Measurements from ENCODE around the gene NHERF1. TPM values are rescaled to one million over a fixed set of nuclear protein-coding genes. Genes with fewer than 3 reads are reported as not detected.

NHERF1 gene
- total RNA-seq, 1 experiment from 2014 or later = 43.2 TPM

DNA sequence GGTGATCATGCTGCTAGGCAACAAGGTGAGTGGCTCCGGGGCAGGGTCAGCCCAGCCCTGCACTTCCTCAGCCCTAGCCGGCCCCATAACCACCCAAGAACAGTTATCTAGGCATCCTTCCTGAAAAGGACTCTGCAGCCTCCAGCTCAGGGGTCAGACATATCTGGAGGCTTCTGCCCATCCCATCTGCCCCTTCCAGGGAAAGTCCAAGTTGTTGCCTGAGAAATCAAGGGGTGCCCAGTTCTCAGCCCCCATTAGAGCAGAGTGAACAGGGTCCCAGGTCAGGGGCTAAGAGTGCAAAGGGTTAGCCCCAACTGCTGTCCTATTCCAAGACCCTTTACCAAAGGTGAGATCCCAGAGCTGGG is 4.1 kb upstream of the NHERF1 start:
- DNase-seq (ENCODE audit: low read depth, low spot score) = no peak
- in situ Hi-C loops (cut with HindIII; ENCODE audit: low pct_unique_long_range_greater_than_20kb, low sequenced_read_pairs) = no loop called here

DNA sequence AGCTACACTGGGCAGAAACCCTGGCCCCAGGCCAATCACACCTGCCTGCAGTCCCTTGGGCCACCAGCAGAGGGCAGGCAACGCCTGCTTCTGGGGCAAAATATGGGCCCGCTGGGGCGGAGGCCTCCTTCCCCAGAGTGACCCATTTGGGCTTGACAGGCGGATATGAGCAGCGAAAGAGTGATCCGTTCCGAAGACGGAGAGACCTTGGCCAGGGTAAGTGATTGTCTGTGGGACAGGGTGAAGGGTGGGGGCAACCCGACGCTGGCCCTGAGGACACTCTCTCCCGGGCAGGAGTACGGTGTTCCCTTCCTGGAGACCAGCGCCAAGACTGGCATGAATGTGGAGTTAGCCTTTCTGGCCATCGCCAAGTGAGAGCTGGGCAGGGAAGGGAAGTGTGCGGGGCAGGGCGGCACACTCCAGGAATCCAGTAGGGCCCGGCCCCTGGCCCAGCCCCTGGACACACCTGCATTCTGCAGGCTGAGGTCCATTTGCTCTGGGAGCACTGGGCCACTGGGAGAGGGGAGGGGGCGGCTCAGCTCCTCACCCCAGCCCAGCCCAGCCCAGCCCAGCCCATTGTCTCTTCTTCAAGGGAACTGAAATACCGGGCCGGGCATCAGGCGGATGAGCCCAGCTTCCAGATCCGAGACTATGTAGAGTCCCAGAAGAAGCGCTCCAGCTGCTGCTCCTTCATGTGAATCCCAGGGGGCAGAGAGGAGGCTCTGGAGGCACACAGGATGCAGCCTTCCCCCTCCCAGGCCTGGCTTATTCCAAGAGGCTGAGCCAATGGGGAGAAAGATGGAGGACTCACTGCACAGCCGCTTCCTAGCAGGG is 3.5 kb upstream of the NHERF1 start:
- in situ Hi-C loops (cut with HindIII; ENCODE audit: low pct_unique_long_range_greater_than_20kb, low sequenced_read_pairs) = no loop called here

DNA sequence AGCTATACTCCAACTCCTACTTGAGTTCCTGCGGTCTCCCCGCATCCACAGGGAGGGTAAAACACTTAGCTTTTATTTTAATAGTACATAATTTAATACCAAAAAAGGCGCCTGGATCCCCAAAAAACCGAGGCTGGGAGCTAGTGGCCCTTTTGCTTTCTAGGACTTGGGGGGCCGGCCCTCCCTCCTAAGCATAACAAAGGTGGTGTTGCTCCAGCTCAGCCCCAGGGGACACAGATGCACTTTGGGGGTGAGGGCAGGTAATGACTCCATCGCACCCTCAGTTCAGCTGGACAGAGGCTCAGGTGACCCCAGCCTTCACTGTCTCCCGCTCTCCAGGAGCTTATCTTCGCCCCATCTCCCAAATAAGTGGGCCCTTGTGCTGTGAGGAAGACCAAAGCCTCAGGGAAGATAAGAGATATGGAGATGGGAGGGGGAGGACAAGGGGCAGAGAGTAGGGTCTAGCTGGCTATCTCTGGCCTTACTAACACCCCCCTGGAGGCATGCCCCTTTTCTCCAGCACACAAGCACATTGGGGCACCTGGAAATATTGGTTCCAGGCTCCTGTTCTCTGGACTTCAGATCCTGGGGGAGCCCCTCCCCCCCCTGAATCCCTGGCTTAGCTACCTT is 2.8 kb upstream of the NHERF1 start:
- in situ Hi-C loops (cut with HindIII; ENCODE audit: low pct_unique_long_range_greater_than_20kb, low sequenced_read_pairs) = no loop called here
- DNase-seq (ENCODE audit: low read depth, low spot score) = no peak

More for the DNA sequence above, 3.5 kb upstream of the NHERF1 start:
- peak; percentile 82 for DNase-seq (ENCODE audit: low read depth, low spot score)

DNA sequence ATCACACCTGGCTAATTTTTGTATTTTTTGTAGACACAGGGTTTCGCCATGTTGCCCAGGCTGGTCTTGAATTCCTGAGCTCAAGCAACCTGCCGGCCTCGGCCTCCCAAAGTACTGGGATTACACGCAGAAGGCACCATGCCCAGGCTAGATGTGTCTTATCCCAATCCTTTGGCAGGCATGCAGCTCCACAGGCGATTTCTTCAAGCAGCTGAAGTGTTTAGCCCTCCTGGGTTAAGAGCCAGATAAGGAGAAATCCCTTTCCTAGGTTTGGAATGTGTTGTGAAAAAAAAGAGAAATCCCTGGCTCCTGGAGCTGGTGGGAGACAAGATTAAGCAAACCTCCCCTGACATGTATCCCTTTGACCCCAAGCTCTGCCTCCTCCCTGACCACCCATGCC is 2.1 kb upstream of the NHERF1 start:
- no peak for DNase-seq (ENCODE audit: low read depth, low spot score)
- in situ Hi-C loops (cut with HindIII; ENCODE audit: low pct_unique_long_range_greater_than_20kb, low sequenced_read_pairs) = no loop called here

DNA sequence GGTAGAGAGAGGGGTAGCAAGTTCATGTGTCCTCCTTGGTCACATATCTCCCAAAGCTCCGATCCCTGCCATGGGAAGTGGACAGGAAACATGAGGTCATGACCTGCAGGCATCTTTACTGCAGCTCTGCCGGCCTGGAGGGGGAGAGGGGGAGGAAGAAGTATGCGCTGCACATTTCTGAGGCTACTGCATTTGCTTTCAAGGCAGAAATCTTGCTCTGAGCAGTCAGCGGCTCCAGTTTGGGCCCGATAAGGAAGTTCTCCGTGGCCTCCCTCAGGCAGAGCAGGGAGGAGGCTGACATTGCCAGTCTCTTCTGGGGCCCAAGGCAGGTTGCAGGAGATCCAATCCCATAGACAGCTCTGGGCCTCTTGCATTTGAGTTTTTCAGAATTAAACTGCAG is 1.5 kb upstream of the NHERF1 start:
- no peak for DNase-seq (ENCODE audit: low read depth, low spot score)
- in situ Hi-C loops (cut with HindIII; ENCODE audit: low pct_unique_long_range_greater_than_20kb, low sequenced_read_pairs) = no loop called here

DNA sequence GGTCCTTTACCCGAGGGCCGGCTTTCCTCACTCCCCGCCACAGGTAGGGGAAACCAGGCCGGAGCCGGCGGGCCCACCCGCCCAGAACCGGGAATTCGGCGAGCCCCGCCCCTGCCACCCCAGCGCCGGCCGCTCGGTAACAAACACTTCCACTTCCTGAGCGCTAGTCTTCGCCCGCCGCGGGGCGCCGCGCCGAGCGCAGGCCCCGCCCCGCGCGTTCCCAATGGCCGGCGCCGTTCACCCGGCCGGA is 224 bp upstream of the NHERF1 start:
- no peak for DNase-seq (ENCODE audit: low read depth, low spot score)
- in situ Hi-C loops (cut with HindIII; ENCODE audit: low pct_unique_long_range_greater_than_20kb, low sequenced_read_pairs) = no loop called here

DNA sequence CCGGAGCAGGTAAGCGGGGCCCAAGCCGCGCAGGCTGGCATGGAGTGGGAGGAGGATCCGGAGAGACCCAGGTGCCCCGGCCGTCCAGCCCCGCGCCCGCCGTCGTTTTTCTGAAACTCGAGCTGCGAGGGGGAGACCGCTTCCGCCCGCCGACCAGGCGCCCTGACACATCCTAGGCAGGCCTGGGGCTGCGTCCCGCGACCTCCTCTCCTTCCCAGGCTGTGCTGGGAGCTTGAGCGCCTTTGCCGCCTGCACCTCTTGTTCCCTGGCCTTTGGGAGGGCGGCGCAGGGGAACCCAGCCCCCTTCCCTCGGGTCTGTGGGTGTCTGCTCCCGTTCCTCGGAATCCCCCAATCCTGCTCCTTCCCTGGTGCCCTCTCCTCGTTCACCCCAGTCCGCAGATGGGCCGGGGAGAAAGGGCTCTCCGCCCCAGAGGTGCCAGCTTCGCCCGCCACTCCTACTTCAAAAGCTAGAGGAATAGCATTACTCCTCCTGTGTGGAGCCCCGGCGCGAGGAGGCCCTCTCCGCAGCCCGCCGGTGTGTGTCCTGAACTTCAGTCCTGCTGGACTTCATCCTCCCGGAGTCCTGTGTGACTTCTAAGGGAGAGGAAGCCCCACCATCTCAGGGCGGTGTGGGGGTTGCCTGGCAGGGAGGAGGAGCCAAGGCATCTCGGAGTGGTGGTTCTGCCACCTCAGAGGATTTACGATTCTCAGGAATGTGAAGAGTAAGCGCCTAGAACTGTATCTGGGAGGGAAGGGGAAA is 1.0 kb downstream of the NHERF1 start:
- in situ Hi-C loops (cut with HindIII; ENCODE audit: low pct_unique_long_range_greater_than_20kb, low sequenced_read_pairs) = no loop called here
- DNase-seq (ENCODE audit: low read depth, low spot score) = no peak

DNA sequence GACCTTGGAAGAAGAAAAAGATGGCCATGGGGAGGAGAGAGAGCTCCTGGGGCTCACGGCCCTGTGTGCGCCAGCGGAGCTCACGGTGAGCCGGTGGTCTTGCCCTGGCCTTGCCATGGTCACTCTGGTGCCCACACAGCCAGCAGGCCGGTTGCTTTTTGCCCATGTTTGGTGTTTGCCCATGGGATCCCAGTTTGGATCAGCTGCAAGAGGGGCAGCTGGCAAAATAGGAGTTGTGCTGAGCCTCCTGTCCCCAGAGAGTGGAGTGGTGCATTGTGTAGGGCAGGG is 1.6 kb downstream of the NHERF1 start:
- in situ Hi-C loops (cut with HindIII; ENCODE audit: low pct_unique_long_range_greater_than_20kb, low sequenced_read_pairs) = no loop called here
- no peak for DNase-seq (ENCODE audit: low read depth, low spot score)

DNA sequence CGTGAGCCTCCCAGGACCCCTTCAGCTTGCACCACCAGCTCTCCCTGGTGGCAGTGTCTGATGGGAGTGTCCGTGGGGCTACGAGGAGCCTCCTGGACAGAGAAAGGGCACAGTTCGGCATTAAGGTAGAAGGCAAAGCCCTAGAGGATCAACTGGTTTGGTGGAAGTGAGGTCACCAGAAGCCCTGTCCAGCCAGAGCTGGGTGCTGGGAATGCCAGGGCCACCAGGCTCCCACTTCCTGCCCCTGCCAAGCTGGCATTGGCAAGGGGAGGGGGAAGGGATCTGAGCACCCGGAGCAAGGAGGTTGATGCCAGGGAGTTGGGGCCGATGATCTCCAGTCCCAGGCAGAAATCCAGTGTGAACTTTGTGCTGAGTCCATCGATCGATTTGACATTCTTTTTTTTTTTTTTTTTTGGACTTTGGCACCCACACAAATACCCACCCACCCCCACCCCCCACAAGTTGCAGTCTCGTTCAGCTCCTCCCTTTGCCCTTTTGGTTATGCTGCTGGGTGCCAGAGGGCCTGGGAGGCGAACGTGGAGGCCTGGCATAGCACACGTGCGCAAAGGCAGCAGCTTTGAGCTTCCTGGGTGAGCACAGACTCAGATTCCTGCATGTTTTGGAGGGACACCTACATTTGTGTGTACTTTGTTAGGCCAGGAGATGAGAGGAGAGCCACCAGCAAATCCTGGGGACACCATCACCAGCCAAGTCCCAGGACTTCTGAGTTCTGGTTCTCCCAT is 2.1 kb downstream of the NHERF1 start:
- DNase-seq (ENCODE audit: low read depth, low spot score) = no peak

DNA sequence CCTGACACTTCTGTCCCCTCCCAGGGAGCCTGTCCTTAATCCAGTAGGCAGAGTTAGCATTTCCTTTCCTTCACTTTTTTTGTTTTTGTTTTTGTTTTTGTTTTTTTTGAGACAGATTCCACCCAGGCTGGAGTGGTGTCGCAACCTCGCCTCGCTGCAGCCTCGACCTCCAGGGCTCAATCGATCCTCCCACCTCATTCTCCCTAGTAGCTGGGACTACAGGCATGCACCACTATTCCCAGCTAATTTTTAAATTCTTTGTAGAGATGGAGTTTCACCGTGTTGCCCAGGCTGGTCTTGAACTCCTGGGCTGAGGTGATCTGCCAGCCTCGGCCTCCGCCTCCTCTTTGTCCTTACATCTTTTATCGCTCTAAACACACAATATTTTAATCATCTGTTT is 4.0 kb downstream of the NHERF1 start:
- no peak for DNase-seq (ENCODE audit: low read depth, low spot score)

More for the DNA sequence above, 2.1 kb downstream of the NHERF1 start:
- in situ Hi-C loops (cut with HindIII; ENCODE audit: low pct_unique_long_range_greater_than_20kb, low sequenced_read_pairs) = no loop called here

DNA sequence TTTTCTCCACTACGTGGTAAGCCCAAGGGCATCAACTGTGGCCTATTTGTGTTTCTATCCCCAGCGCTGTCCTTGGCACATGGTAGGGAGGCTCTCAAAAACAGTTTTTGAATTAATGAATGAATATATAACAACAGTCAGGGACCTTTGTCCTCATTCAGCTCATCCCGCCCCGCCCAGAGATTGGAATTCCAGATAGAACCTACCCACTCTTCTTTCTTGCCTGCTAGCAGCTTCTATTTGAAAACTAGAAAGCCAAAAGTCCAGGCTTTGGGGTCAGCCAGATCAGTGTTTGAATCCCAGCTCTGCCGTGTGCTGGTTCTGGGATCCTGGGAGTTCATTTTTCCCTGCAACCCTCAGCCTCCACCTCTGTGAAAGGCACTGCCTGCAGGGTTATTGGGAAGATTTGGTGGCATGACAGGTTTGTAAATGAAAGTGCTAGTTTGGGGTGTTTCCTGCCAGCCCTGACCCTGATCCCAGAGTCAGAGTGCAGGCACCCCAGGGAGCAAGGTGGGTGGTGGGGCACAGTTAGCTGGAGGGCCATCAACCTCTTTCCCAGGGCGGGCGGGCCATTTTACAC is 4.5 kb downstream of the NHERF1 start:
- in situ Hi-C loops (cut with HindIII; ENCODE audit: low pct_unique_long_range_greater_than_20kb, low sequenced_read_pairs) = no loop called here
- no peak for DNase-seq (ENCODE audit: low read depth, low spot score)

More for the DNA sequence above, 4.0 kb downstream of the NHERF1 start:
- in situ Hi-C loops (cut with HindIII; ENCODE audit: low pct_unique_long_range_greater_than_20kb, low sequenced_read_pairs) = no loop called here

DNA sequence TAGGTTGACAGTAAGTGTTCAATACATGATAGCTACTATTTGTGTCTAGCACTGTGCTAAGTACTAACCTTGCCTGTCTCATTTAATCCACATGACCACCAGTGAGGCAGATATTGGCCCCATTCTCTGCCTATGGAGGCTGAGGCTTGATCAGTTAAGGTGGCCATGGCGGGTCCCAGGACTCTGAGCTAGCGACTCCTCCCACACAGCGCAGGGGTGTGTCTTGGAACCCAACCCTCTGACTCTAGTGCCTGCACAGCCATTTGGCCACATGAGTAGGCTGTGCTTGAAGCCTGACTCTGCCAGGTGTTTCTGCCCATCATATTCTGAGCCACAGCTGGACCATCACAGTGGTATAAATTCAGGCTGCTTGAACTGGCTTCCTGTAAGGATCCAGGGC is 6.4 kb downstream of the NHERF1 start:
- in situ Hi-C loops (cut with HindIII; ENCODE audit: low pct_unique_long_range_greater_than_20kb, low sequenced_read_pairs) = no loop called here
- DNase-seq (ENCODE audit: low read depth, low spot score) = no peak

DNA sequence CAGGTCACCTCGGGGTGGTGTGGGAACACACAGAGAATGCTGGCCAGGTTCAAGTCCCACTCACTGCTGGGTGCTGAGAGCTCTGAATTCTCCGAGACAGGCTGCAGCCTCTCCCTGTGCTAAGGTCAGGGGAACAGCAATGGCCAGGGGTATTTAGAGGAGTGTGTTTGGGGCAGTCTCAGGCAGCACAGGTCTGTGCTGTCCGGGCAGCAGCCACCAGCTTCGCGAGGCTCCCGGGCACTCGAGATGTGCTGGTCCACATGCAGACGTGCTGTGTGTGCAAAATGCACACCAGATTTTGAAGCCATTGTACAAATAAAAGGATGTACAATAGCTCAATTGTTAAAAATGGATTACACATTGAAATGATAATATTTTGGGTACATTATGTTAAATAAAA is 7.1 kb downstream of the NHERF1 start:
- in situ Hi-C loops (cut with HindIII; ENCODE audit: low pct_unique_long_range_greater_than_20kb, low sequenced_read_pairs) = no loop called here
- DNase-seq (ENCODE audit: low read depth, low spot score) = no peak

DNA sequence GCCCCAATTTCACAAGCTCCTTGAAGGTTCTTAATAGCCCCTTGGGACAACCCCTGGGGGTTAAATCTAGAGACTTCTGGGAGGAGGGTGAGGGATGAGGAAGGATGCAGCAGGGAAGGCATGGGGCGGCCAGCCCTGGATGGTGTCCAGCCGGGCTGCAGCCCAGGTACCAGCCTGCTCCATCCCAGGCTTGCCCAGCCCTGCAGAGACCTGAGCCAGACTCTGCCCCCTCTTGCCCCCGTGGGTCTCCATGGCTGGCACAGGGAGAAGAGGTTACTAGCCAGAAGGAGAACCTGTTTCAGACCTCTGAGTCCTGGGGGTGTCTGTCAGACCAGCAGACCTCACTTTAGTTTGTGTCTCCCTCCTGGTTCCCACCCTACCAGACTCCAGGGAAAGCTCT is 8.5 kb downstream of the NHERF1 start:
- in situ Hi-C loops (cut with HindIII; ENCODE audit: low pct_unique_long_range_greater_than_20kb, low sequenced_read_pairs) = no loop called here
- no peak for DNase-seq (ENCODE audit: low read depth, low spot score)

DNA sequence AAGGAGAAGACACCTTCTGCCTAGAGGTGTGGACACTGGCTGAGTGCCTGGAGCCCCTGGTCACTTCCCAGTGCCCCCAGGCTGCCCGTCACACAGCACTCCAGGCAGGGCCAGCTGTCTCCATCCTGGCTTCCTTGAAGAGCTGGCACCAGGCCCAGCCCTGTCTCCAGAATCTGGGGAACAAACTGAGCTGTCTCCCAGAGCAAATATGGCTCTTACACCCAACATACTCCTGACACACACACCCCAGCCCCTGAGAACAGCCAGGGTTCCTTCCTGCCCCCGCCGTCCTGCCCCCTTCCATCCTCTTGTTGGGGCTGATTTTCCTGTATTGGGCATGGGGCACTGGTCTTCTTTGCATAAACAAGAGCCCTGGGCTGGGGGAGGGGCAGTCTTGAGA is 9.1 kb downstream of the NHERF1 start:
- no peak for DNase-seq (ENCODE audit: low read depth, low spot score)
- in situ Hi-C loops (cut with HindIII; ENCODE audit: low pct_unique_long_range_greater_than_20kb, low sequenced_read_pairs) = no loop called here

DNA sequence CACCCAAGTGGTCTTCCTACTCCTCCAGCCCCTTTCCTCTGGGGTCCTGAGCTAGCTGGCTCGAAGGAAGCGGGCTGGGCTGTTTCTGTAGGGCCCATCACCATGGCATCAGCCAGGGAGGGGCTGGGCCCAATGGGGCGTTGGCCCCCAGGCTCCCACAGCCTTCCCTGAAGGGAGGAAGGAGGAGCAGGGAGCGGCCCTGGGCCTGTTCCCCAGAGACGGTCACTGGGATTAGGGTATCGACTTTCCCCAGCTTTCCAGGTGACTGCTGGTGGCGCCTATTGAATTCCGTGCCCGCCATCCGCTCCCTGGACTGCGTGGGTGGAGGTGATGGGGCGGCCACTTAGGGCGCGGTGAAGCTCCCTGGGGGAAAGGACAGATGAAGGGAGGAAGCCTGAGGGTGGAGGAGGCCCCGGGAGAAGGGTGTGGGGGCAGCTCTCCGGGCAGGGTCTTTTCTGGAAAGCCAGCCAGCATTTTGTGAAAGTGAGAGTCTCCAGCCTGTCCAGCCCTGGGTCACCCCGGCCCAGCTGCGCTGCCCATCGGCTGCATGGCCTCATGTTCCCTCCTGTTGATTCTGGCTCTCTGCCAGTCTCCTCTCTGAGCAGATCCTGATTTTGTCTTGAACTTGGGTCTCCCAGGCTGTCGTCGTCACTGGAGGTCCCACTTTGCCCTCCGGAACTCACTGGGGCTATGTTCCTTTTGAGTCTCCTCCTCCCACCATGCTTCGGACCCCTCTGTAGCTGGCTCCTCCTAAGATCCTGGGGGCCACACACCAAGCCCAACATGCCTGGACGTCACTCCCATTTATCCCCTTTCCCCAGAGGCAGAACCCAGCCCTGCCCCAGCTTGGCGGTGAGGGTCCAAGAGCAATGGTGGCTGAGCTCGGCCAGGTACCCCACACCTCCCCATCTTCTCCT is 9.8 kb downstream of the NHERF1 start:
- no peak for DNase-seq (ENCODE audit: low read depth, low spot score)
- in situ Hi-C loops (cut with HindIII; ENCODE audit: low pct_unique_long_range_greater_than_20kb, low sequenced_read_pairs) = no loop called here

DNA sequence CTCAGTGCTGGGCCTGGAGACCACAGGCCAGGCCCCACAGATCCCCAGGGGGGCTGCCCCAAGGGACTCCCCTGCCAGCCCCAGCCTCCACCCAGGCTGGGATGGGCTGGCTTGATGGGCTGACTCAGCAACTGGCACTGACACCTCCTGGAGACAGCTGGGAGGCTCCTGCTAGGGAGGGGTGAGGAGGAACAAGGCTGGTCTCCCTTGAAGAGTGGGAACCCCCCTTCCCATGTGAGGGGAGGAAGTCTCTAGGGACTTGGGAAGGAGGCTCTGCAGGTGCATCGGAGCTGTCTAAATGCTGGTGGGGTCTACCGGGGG is 10.4 kb downstream of the NHERF1 start:
- no peak for DNase-seq (ENCODE audit: low read depth, low spot score)
- in situ Hi-C loops (cut with HindIII; ENCODE audit: low pct_unique_long_range_greater_than_20kb, low sequenced_read_pairs) = no loop called here
